ENCODE measurements around the gene KRT17.

DNA sequence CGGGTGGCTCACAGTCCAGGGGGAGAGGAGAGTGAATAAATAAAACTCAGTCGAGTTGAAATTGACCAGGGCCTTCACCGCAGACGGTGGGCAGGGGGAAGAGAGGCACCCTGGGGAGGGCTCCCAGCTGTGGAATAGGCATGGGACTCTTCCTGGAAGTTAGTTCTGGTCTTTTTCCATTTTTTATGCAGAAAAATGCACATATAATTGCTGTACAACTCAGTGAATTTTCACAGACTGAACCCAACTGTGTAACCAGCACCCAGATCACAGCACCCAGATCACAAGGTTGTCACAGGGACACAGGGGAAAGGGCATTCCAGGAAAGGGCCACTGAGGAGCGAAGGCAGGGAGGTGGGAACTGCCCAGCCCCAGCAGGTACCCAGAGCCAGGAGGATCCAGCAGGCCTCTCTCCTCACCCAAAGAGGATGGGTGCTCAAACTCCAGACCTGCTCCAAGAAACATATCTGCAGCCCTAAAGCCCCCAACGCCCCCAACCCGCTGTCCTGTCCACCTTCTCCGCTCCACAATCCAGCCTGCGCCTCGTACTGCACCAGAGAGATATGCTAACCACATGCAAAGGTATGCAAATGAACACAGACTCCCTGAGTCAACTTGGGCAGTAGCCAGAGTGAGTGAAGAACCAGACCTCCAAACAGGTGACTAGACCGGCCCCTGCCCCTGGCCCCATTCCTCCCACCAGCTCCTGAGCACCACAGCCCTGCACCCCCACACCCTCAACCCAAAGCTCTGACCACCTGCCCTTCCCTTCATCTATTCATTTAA lies 35.2 kb upstream of the KRT17 start:
- TF ChIP-seq, protein P1, sequence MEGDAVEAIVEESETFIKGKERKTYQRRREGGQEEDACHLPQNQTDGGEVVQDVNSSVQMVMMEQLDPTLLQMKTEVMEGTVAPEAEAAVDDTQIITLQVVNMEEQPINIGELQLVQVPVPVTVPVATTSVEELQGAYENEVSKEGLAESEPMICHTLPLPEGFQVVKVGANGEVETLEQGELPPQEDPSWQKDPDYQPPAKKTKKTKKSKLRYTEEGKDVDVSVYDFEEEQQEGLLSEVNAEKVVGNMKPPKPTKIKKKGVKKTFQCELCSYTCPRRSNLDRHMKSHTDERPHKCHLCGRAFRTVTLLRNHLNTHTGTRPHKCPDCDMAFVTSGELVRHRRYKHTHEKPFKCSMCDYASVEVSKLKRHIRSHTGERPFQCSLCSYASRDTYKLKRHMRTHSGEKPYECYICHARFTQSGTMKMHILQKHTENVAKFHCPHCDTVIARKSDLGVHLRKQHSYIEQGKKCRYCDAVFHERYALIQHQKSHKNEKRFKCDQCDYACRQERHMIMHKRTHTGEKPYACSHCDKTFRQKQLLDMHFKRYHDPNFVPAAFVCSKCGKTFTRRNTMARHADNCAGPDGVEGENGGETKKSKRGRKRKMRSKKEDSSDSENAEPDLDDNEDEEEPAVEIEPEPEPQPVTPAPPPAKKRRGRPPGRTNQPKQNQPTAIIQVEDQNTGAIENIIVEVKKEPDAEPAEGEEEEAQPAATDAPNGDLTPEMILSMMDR (IDR thresholded peaks at IDR 0.05) = no peak
- no peak for TF ChIP-seq POLR2A (IDR thresholded peaks at IDR 0.05)

All from lower leg skin (tissue), 3 donors.